ENCODE results near the gene ABCG1.

ABCG1 gene

GRCh38 chr21:42229676-42230075, 10.7 kb downstream of the ABCG1 start:
- Histone ChIP-seq H3K27ac (no peak overlapping the region), H3K27me3 (ENCODE audit: control insufficient read depth, insufficient read depth, low read length) (no peaks in the 10 kb centered on the region), H2AFZ (no peak overlapping the region), H3K79me2 (peaks cover 4% of the 10 kb centered on the region), H3K4me3 (ENCODE audit: low read depth, low read length) (no peak overlapping the region), H3K9ac (no peak overlapping the region), H3K4me1 (peaks cover 22% of the 10 kb centered on the region), H3K4me2 (ENCODE audit: low read length) (no peak overlapping the region), H3K36me3 (ENCODE audit: control insufficient read depth, insufficient read depth, low read length) (no peaks in the 10 kb centered on the region), H3K9me3 (ENCODE audit: control insufficient read depth, low read length) (no peaks in the 10 kb centered on the region)
- TF ChIP-seq, protein P1, sequence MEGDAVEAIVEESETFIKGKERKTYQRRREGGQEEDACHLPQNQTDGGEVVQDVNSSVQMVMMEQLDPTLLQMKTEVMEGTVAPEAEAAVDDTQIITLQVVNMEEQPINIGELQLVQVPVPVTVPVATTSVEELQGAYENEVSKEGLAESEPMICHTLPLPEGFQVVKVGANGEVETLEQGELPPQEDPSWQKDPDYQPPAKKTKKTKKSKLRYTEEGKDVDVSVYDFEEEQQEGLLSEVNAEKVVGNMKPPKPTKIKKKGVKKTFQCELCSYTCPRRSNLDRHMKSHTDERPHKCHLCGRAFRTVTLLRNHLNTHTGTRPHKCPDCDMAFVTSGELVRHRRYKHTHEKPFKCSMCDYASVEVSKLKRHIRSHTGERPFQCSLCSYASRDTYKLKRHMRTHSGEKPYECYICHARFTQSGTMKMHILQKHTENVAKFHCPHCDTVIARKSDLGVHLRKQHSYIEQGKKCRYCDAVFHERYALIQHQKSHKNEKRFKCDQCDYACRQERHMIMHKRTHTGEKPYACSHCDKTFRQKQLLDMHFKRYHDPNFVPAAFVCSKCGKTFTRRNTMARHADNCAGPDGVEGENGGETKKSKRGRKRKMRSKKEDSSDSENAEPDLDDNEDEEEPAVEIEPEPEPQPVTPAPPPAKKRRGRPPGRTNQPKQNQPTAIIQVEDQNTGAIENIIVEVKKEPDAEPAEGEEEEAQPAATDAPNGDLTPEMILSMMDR (IDR thresholded peaks at IDR 0.05): no peak

DNA sequence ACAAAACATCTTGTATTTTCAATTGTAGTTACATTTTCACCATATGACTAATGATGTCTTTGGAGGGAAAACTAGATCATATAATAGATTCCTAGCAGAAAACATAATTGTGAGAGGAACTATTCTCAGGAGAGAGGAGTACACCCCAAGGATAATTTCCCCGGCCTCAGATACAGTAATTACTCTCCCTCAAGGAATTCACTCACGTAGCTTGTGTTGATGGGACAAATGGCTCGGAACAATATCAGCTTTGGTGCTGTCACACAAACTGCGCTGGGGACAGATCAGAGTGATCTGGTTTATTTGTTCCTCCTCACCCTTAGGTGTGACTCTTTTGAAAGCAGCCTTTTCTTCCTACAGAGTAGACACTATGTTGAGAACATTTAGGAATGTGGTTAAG, 11.2 kb downstream of the ABCG1 start:
- H3K36me3 ChIP-seq (ENCODE audit: control insufficient read depth, insufficient read depth, low read length): no peaks in the 10 kb centered on the region
- H3K4me1 ChIP-seq: peaks cover 25% of the 10 kb centered on the region
- no peak overlapping the region for H3K9ac ChIP-seq
- H3K27ac ChIP-seq: no peak overlapping the region
- TF ChIP-seq, protein P1 (IDR thresholded peaks at IDR 0.05): no peak
- H3K27me3 ChIP-seq (ENCODE audit: control insufficient read depth, insufficient read depth, low read length): no peaks in the 10 kb centered on the region
- no peak overlapping the region for H3K4me3 ChIP-seq (ENCODE audit: low read depth, low read length)
- no peaks in the 10 kb centered on the region for H3K9me3 ChIP-seq (ENCODE audit: control insufficient read depth, low read length)
- H2AFZ ChIP-seq: no peak overlapping the region
- H3K79me2 ChIP-seq: peaks cover 4% of the 10 kb centered on the region
- no peak overlapping the region for H3K4me2 ChIP-seq (ENCODE audit: low read length)

GRCh38 chr21:42230636-42231035, 11.7 kb downstream of the ABCG1 start:
- H3K27me3 ChIP-seq (ENCODE audit: control insufficient read depth, insufficient read depth, low read length): no peaks in the 10 kb centered on the region
- no peak overlapping the region for H3K4me2 ChIP-seq (ENCODE audit: low read length)
- H3K27ac ChIP-seq: no peak overlapping the region
- peaks cover 30% of the 10 kb centered on the region for H3K4me1 ChIP-seq
- H3K36me3 ChIP-seq (ENCODE audit: control insufficient read depth, insufficient read depth, low read length): no peaks in the 10 kb centered on the region
- H3K9me3 ChIP-seq (ENCODE audit: control insufficient read depth, low read length): no peaks in the 10 kb centered on the region
- H2AFZ ChIP-seq: no peak overlapping the region
- no peak overlapping the region for H3K4me3 ChIP-seq (ENCODE audit: low read depth, low read length)
- TF ChIP-seq, protein P1 (IDR thresholded peaks at IDR 0.05): no peak
- no peak overlapping the region for H3K9ac ChIP-seq
- peaks cover 4% of the 10 kb centered on the region for H3K79me2 ChIP-seq

DNA sequence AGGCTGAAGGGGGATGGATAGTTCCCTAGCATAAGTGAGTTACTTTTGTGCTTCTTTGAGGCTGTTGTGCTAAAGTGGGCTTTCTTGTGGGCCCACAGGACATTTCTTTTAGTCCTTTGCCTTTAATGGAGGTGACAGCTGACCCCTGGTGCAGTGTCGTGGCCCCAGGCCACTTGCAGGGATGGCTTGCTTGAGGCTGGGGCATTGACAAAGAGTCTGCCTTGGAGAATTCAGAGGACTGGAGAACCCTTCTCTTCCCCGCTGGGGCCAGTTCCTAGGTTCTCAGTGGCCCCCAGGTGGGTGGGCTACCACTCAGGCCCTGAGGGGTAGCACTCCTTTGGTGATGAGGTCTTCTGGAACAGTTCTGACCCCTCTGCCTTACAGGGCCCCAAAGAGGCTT, 12.8 kb downstream of the ABCG1 start:
- Histone ChIP-seq H3K27ac (no peak overlapping the region), H3K36me3 (ENCODE audit: control insufficient read depth, insufficient read depth, low read length) (no peaks in the 10 kb centered on the region), H2AFZ (no peak overlapping the region), H3K27me3 (ENCODE audit: control insufficient read depth, insufficient read depth, low read length) (no peaks in the 10 kb centered on the region), H3K9ac (no peak overlapping the region), H3K4me2 (ENCODE audit: low read length) (no peak overlapping the region), H3K9me3 (ENCODE audit: control insufficient read depth, low read length) (no peaks in the 10 kb centered on the region), H3K4me3 (ENCODE audit: low read depth, low read length) (no peak overlapping the region), H3K79me2 (peaks cover 4% of the 10 kb centered on the region), H3K4me1 (peaks cover 35% of the 10 kb centered on the region)
- TF ChIP-seq, protein P1 (IDR thresholded peaks at IDR 0.05): no peak

- peak overlapping the region; percentile 85 for H3K27ac ChIP-seq
- H2AFZ ChIP-seq: no peak overlapping the region
- H3K4me3 ChIP-seq (ENCODE audit: low read depth, low read length): no peak overlapping the region
- no peaks in the 10 kb centered on the region for H3K9me3 ChIP-seq (ENCODE audit: control insufficient read depth, low read length)
- peaks cover 37% of the 10 kb centered on the region for H3K4me1 ChIP-seq
- H3K36me3 ChIP-seq (ENCODE audit: control insufficient read depth, insufficient read depth, low read length): no peaks in the 10 kb centered on the region
- no peaks in the 10 kb centered on the region for H3K27me3 ChIP-seq (ENCODE audit: control insufficient read depth, insufficient read depth, low read length)
- peaks cover 2% of the 10 kb centered on the region for H3K79me2 ChIP-seq
- TF ChIP-seq, protein P1 (IDR thresholded peaks at IDR 0.05): no peak
- no peak overlapping the region for H3K9ac ChIP-seq
- no peak overlapping the region for H3K4me2 ChIP-seq (ENCODE audit: low read length)
Observed at GRCh38 chr21:42232176-42232825, 13.4 kb downstream of the ABCG1 start.

Data from parathyroid adenoma (tissue), 2 donors.